HepG2 (cell line): Measurements from ENCODE around the gene RGS6. TPM values are rescaled to one million over a fixed set of nuclear protein-coding genes. Genes with fewer than 3 reads are reported as not detected.

ENCODE experiments used
- ATAC-seq: fragments of 200-7000 bp; cut with Tn5 transposase; 3 replicates; pipeline ENCODE4 v1.9.1; 2020; ENCODE audit warnings: mild to moderate bottlenecking, moderate library complexity
- BruUV-seq: library from RNA; stranded (reverse); fragments of 400-500 nt; replicated peaks from 2 replicates; lab custom pipeline; 2021; lab: Mats Ljungman, UMichigan
- CTCF ChIA-PET: fragments of 300-600 bp; formaldehyde crosslinking; extraction: SDS; loops from one replicate; lab custom pipeline; 2021; ENCODE audit warnings: low total read pairs, inconsistent platforms, low intra/inter-chr PET ratio; lab: Yijun Ruan, JAX
- POLR2A ChIA-PET: fragments of 350-600 bp; sonication (Branson Sonifier 250); formaldehyde crosslinking; loops from one replicate; lab custom pipeline; 2020; ENCODE audit warnings: antibody characterized with exemption, inconsistent platforms; lab: Yijun Ruan, JAX
- DNase-seq: peaks from one replicate; pipeline ENCODE4 v3.0.0-alpha.2; 2015; ENCODE audit warnings: low spot score
- FAIRE-seq: peaks from 3 replicates; lab custom pipeline; 2011; peaks lifted over from hg19 to GRCh38; lab: Jason Lieb, UNC
- H2AFZ ChIP-seq: one replicate; pipeline ENCODE4 v1.6.1; 2011; ENCODE audit warnings: low read length, inconsistent platforms
- H3K27ac ChIP-seq: fragments of 300-600 bp; 3 replicates; pipeline ENCODE4 v1.8.0; 2011; ENCODE audit warnings: mixed run types, mild to moderate bottlenecking, mixed read lengths, low read length, inconsistent platforms; ENCODE audit not compliant: insufficient read depth; ENCODE audit errors: extremely low read length
- H3K27me3 ChIP-seq, 2 experiments: fragments of 200-600 bp in 1 of 2; 2 replicates in 1 of 2; 3 replicates in 1 of 2; pipeline versions ENCODE4 v1.6.0 to v1.8.0; 2011; ENCODE audit warnings: low read length in 2 of 2, mild to moderate bottlenecking in 2 of 2, moderate library complexity in 2 of 2, inconsistent platforms in 1 of 2; ENCODE audit not compliant: insufficient read depth in 2 of 2, control insufficient read depth in 1 of 2
- H3K36me3 ChIP-seq, 2 experiments: fragments of 200-600 bp in 1 of 2; replicated peaks in 1 of 2; 2 replicates in 1 of 2; 3 replicates in 1 of 2; pipeline versions ENCODE4 v1.5.1 to v1.8.0; 2011; ENCODE audit warnings: low read length in 2 of 2, inconsistent platforms in 1 of 2; ENCODE audit not compliant: insufficient read depth in 2 of 2, control insufficient read depth in 1 of 2
- H3K4me1 ChIP-seq: 2 replicates; pipeline ENCODE4 v1.5.1; 2012; ENCODE audit warnings: low read length, inconsistent platforms; ENCODE audit not compliant: insufficient read depth
- H3K4me2 ChIP-seq: 2 replicates; pipeline ENCODE4 v1.6.0; 2011; ENCODE audit warnings: low read depth, low read length, inconsistent platforms
- H3K4me3 ChIP-seq, 3 experiments: fragments of 200-600 bp in 1 of 3; sonication (generic), shearing (Covaris generic) in 1 of 3; replicated peaks in 1 of 3; 2 replicates each; pipeline ENCODE4 v1.5.1; 2011 to 2016; ENCODE audit warnings: low read length in 3 of 3, inconsistent platforms in 2 of 3, low read depth in 2 of 3, mild to moderate bottlenecking in 2 of 3, control low read depth in 1 of 3, mixed read lengths in 1 of 3; ENCODE audit not compliant: insufficient read depth in 1 of 3
- H3K79me2 ChIP-seq: one replicate; pipeline ENCODE4 v1.6.1; 2011; ENCODE audit warnings: low read length, inconsistent platforms; ENCODE audit not compliant: insufficient read depth
- H3K9ac ChIP-seq: 2 replicates; pipeline ENCODE4 v1.6.0; 2011; ENCODE audit warnings: mild to moderate bottlenecking, low read depth, low read length, inconsistent platforms; ENCODE audit not compliant: insufficient read depth
- H3K9me3 ChIP-seq: 2 replicates; pipeline ENCODE4 v1.5.1; 2012; ENCODE audit warnings: mild to moderate bottlenecking, low read length
- H4K20me1 ChIP-seq: 2 replicates; pipeline ENCODE4 v1.6.0; 2011; ENCODE audit warnings: inconsistent platforms, mild to moderate bottlenecking, low read length, moderate library complexity; ENCODE audit not compliant: insufficient read depth
- DMAP1 ChIP-seq: IDR thresholded peaks from 2 replicates; pipeline ENCODE4 v1.6.1; 2016
- HDAC2 ChIP-seq: sonication (generic); formaldehyde crosslinking; IDR thresholded peaks from 2 replicates; pipeline ENCODE4 v1.4.0; 2020; ENCODE audit warnings: missing genetic modification reagents
- HNRNPK ChIP-seq: fragments of 200-400 bp; formaldehyde crosslinking; IDR thresholded peaks from 2 replicates; pipeline ENCODE4 v1.6.1; 2018; ENCODE audit warnings: low read length, low read depth, moderate library complexity, mild to moderate bottlenecking; ENCODE audit not compliant: poor library complexity, severe bottlenecking
- MNT ChIP-seq: fragments of 450-650 bp; IDR thresholded peaks from 2 replicates; pipeline ENCODE4 v1.6.1; 2016
- STAG1 ChIP-seq: sonication (generic); formaldehyde crosslinking; IDR thresholded peaks from 2 replicates; pipeline ENCODE4 v1.4.0; 2020; ENCODE audit warnings: missing genetic modification reagents
- ZMYM2 ChIP-seq: sonication (generic); formaldehyde crosslinking; IDR thresholded peaks from 2 replicates; pipeline ENCODE4 v1.8.0; 2022; ENCODE audit warnings: mild to moderate bottlenecking, missing genetic modification reagents
- ZNF382 ChIP-seq: sonication (generic); formaldehyde crosslinking; IDR thresholded peaks from 2 replicates; pipeline ENCODE4 v1.5.0; 2020; ENCODE audit warnings: missing genetic modification reagents, mild to moderate bottlenecking, borderline replicate concordance
- ZNF746 ChIP-seq: sonication (generic); formaldehyde crosslinking; IDR thresholded peaks from 2 replicates; pipeline ENCODE4 v1.8.0; 2022; ENCODE audit warnings: mild to moderate bottlenecking, missing genetic modification reagents
- ZNF770 ChIP-seq: sonication (generic); formaldehyde crosslinking; IDR thresholded peaks from 2 replicates; pipeline ENCODE4 v1.5.0; 2020; ENCODE audit warnings: mild to moderate bottlenecking, missing genetic modification reagents
- WGBS: methylation state at CpG from one replicate; pipeline ENCODE4 v1.1.6; 2017; ENCODE audit warnings: low lambda C conversion rate; 5-methylcytosine and 5-hydroxymethylcytosine counted together
- in situ Hi-C: cut with HindIII; loops from 2 replicates; pipeline ENCODE4 v1.10.0; 2017; ENCODE audit warnings: low pct_unique_long_range_greater_than_20kb; ENCODE audit not compliant: extremely low pct_ligation_motif_present
- intact Hi-C: fragments of 100-400 bp; cut with micrococcal nuclease; formaldehyde crosslinking; loops from one replicate; pipeline ENCODE4 v1.10.0; 2022; ENCODE audit not compliant: unreplicated experiment
- polyA plus RNA-seq, 8 experiments: library from polyadenylated mRNA; depleted of rRNA in 3 of 8; stranded (reverse) in 7 of 8; unstranded in 1 of 8; fragments of >200 nt; fragmentation: Illumina TruSeq in 4 of 8; extraction: Trizol in 4 of 8; gene quantifications; 2 replicates each; pipeline versions ENCODE4 v1.2.1 to v1.2.3, GENCODE V29; 2011 to 2016; ENCODE audit warnings: low read depth in 4 of 8, missing spikeins in 1 of 8, mixed read lengths in 1 of 8; ENCODE audit not compliant: insufficient read depth in 1 of 8
- total RNA-seq, 5 experiments: library from RNA; depleted of rRNA; stranded (reverse); fragments of >200 nt; fragmentation: Illumina TruSeq; extraction: Trizol; gene quantifications; 2 replicates each; pipeline ENCODE4 v1.2.3, GENCODE V29; 2016; ENCODE audit warnings: low read depth in 1 of 5

The RGS6 gene
- total and polyA plus RNA-seq, 2 of the 13 experiments (the other 11 are each of a cell fraction or from before 2014, with no cell fraction given), result not detected

- TF ChIP-seq ZNF770 (CRISPR knock-in tag), result no peak
- no peak for TF ChIP-seq DMAP1 (CRISPR knock-in tag)
- TF ChIP-seq ZNF746 (CRISPR knock-in tag), result no peak
- no peak for TF ChIP-seq ZNF382 (CRISPR knock-in tag)
- TF ChIP-seq HDAC2 (CRISPR knock-in tag), result no peak
- no peak for TF ChIP-seq HNRNPK
Observed at GRCh38 chr14:72554401-72554800, 622.2 kb downstream of the RGS6 start (continued).

DNA sequence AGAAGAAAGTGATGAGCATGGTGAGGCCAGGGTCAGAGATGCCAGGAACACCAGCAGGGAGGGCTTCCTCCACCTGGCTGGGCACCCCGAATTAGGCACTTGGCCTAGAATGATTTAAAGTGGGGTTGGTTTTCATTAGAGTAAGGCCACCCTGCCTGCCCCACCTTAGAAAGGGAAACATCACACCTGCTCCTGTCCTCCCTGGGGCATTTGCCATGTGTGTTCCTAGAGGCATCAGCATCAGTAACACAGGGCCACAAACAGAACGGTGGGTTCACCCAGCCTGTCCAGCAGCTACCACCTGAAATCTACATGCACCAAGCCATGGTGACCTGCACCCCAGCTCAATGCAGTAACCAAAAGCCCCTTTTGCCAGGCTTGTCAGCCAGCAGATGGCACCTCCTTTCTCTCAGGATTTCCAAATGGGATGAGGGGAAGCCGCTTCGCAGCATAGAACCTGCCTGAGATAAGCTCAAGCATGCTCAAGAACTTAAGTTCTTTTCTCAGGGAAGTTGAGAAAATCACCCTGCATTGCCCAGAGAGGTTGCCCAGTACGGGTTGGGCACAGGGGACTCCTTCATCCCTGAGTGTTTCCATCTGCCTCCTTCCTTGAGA is 622.9 kb downstream of the RGS6 start:
- 0% methylated on average over 3 of the region's 5 CpGs for WGBS
- CTCF ChIA-PET, result no interaction called here

More for the DNA sequence above, 622.9 kb downstream of the RGS6 start:
- H3K4me3 ChIP-seq, result no peak overlapping the region
- BruUV-seq, result no TSS peak
- H3K9me3 ChIP-seq, result no peaks in the 10 kb centered on the region
- DNase-seq (no peak), FAIRE-seq (no peak), ATAC-seq (no peak)
- H3K27me3 ChIP-seq, result peaks cover 3 to 65% of the 10 kb centered on the region in 2 experiments; a peak in 4 of 5 replicates
- H3K27ac ChIP-seq, result no peak overlapping the region
- H3K79me2 ChIP-seq, result no peaks in the 10 kb centered on the region
- no peak overlapping the region for H2AFZ ChIP-seq
- POLR2A ChIA-PET, result no interaction called here
- no peak overlapping the region for H3K9ac ChIP-seq
- no peak overlapping the region for H3K4me2 ChIP-seq
- in situ Hi-C loops (no loop called here), intact Hi-C loops (no loop called here)
- H4K20me1 ChIP-seq, result no peaks in the 10 kb centered on the region
- TF ChIP-seq STAG1 (CRISPR knock-in tag) (peak; percentile 21; the same call in 1 of the 2 replicates), MNT (peak; percentile 72), ZMYM2 (CRISPR knock-in tag) (no peak)
- H3K36me3 ChIP-seq, result no peaks in the 10 kb centered on the region
- H3K4me1 ChIP-seq, result no peaks in the 10 kb centered on the region
